HepG2 (cell line): ENCODE data around the gene RNH1. TPM values are rescaled to one million over a fixed set of nuclear protein-coding genes. Genes with fewer than 3 reads are reported as not detected.
A peak's percentile ranks its signal among the peaks of the same experiment; 100 is the strongest.

ENCODE experiments used
- ATF1 ChIP-seq: IDR thresholded peaks from 2 replicates; pipeline ENCODE4 v1.6.1; 2016; ENCODE audit warnings: mild to moderate bottlenecking, control low read depth
- GLI4 ChIP-seq: sonication (generic); formaldehyde crosslinking; IDR thresholded peaks from 2 replicates; pipeline ENCODE4 v1.5.1; 2020; ENCODE audit warnings: missing genetic modification reagents, mild to moderate bottlenecking, moderate library complexity, borderline replicate concordance
- HNF1B ChIP-seq: sonication (generic); formaldehyde crosslinking; IDR thresholded peaks from 2 replicates; pipeline ENCODE4 v1.5.1; 2020; ENCODE audit warnings: mild to moderate bottlenecking, moderate library complexity, missing genetic modification reagents
- PHF20 ChIP-seq: sonication (generic); formaldehyde crosslinking; IDR thresholded peaks from 2 replicates; pipeline ENCODE4 v1.5.0; 2020; ENCODE audit warnings: mild to moderate bottlenecking, missing genetic modification reagents
- POLR2G ChIP-seq: fragments of 200-400 bp; formaldehyde crosslinking; IDR thresholded peaks from 2 replicates; pipeline ENCODE4 v1.6.1; 2018; ENCODE audit warnings: mild to moderate bottlenecking, low read depth, low read length, moderate library complexity
- RAD51 ChIP-seq: fragments of 450-650 bp; IDR thresholded peaks from 2 replicates; pipeline ENCODE4 v1.6.1; 2016; ENCODE audit warnings: borderline replicate concordance
- SCMH1 ChIP-seq: sonication (generic); formaldehyde crosslinking; IDR thresholded peaks from 2 replicates; pipeline ENCODE4 v1.9.0; 2021; ENCODE audit warnings: missing genetic modification reagents, mild to moderate bottlenecking, borderline replicate concordance
- THYN1 ChIP-seq: sonication (generic); formaldehyde crosslinking; IDR thresholded peaks from 2 replicates; pipeline ENCODE4 v1.8.1; 2023; ENCODE audit warnings: low read depth, mild to moderate bottlenecking, moderate library complexity, missing genetic modification reagents, borderline replicate concordance
- YY1 ChIP-seq: IDR thresholded peaks from 2 replicates; pipeline ENCODE4 v1.6.1; 2011; ENCODE audit warnings: low read length, low read depth, moderate library complexity, mild to moderate bottlenecking; ENCODE audit not compliant: insufficient read depth, insufficient replicate concordance
- ZNF143 ChIP-seq: sonication (generic); formaldehyde crosslinking; IDR thresholded peaks from 2 replicates; pipeline ENCODE4 v1.4.0; 2020; ENCODE audit warnings: missing genetic modification reagents
- ZNF441 ChIP-seq: sonication (generic); formaldehyde crosslinking; IDR thresholded peaks from 2 replicates; pipeline ENCODE4 v1.7.0; 2021; ENCODE audit warnings: missing genetic modification reagents, borderline replicate concordance
- ZNF460 ChIP-seq: sonication (generic); formaldehyde crosslinking; IDR thresholded peaks from 2 replicates; pipeline ENCODE4 v1.5.1; 2020; ENCODE audit warnings: missing genetic modification reagents, mild to moderate bottlenecking, borderline replicate concordance
- ZNF768 ChIP-seq: sonication (generic); formaldehyde crosslinking; IDR thresholded peaks from 2 replicates; pipeline ENCODE4 v1.4.0; 2020; ENCODE audit warnings: missing genetic modification reagents
- ZNF770 ChIP-seq: sonication (generic); formaldehyde crosslinking; IDR thresholded peaks from 2 replicates; pipeline ENCODE4 v1.5.0; 2020; ENCODE audit warnings: mild to moderate bottlenecking, missing genetic modification reagents
- ZNF790 ChIP-seq: sonication (generic); formaldehyde crosslinking; IDR thresholded peaks from 2 replicates; pipeline ENCODE4 v1.8.0; 2022; ENCODE audit warnings: missing genetic modification reagents, mild to moderate bottlenecking, borderline replicate concordance
- polyA plus RNA-seq, 8 experiments: library from polyadenylated mRNA; depleted of rRNA in 3 of 8; stranded (reverse) in 7 of 8; unstranded in 1 of 8; fragments of >200 nt; fragmentation: Illumina TruSeq in 4 of 8; extraction: Trizol in 4 of 8; gene quantifications; 2 replicates each; pipeline versions ENCODE4 v1.2.1 to v1.2.3, GENCODE V29; 2011 to 2016; ENCODE audit warnings: low read depth in 4 of 8, missing spikeins in 1 of 8, mixed read lengths in 1 of 8; ENCODE audit not compliant: insufficient read depth in 1 of 8
- total RNA-seq, 5 experiments: library from RNA; depleted of rRNA; stranded (reverse); fragments of >200 nt; fragmentation: Illumina TruSeq; extraction: Trizol; gene quantifications; 2 replicates each; pipeline ENCODE4 v1.2.3, GENCODE V29; 2016; ENCODE audit warnings: low read depth in 1 of 5
- TF ChIP-seq, protein P1 (sequence below): sonication (generic); formaldehyde crosslinking; IDR thresholded peaks from 2 replicates; pipeline ENCODE4 v1.5.0; 2020; ENCODE audit warnings: mild to moderate bottlenecking, missing genetic modification reagents, borderline replicate concordance
- TF ChIP-seq, protein P2 (sequence below): sonication (generic); formaldehyde crosslinking; IDR thresholded peaks from 2 replicates; pipeline ENCODE4 v1.5.0; 2020; ENCODE audit warnings: mild to moderate bottlenecking, low read depth, missing genetic modification reagents, borderline replicate concordance

Gene RNH1
- total and polyA plus RNA-seq, 2 of the 13 experiments (the other 11 are each of a cell fraction or from before 2014, with no cell fraction given) = 36.0 to 74.1 TPM

DNA sequence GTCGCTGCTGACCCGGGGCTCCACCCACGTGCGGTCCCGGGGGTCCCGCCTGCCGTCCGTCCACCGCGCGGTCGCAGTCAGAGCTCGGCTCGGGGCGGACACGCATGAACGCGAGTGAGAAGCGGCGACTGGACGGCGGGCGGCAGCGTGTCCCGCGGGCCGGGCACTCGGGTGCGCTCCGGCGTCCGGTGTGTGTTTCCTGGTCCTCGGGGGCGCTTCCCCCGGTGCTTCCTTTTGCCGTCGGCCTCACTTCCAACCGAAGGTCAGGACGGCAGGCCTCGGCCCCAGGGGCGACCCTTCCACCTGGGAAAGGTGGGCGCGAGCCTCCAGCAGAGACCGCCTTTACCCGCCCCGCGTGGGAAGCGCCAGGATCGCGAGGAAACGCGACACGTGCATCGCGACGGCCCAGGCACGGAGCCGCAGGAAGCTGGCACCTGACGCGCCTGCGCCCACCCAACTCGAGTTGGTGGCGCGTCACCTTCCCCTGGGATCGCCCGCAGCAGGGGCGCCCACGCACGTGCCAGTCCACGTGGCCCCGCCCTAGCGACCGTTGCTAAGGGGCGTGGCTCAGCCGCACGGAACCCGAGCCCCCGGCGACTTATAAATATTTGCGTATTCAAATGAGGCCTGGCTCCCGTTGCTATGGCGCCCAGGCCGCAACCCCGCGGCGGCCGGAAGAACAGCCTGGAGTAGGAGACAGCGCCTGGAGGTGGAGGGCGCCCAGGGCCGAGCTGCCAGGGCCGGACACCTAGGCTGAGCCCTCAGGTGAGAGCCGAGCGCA is 30.0 kb upstream of the RNH1 start, which contains the start of gene LRRC56 (continued):
- TF ChIP-seq, protein P1, sequence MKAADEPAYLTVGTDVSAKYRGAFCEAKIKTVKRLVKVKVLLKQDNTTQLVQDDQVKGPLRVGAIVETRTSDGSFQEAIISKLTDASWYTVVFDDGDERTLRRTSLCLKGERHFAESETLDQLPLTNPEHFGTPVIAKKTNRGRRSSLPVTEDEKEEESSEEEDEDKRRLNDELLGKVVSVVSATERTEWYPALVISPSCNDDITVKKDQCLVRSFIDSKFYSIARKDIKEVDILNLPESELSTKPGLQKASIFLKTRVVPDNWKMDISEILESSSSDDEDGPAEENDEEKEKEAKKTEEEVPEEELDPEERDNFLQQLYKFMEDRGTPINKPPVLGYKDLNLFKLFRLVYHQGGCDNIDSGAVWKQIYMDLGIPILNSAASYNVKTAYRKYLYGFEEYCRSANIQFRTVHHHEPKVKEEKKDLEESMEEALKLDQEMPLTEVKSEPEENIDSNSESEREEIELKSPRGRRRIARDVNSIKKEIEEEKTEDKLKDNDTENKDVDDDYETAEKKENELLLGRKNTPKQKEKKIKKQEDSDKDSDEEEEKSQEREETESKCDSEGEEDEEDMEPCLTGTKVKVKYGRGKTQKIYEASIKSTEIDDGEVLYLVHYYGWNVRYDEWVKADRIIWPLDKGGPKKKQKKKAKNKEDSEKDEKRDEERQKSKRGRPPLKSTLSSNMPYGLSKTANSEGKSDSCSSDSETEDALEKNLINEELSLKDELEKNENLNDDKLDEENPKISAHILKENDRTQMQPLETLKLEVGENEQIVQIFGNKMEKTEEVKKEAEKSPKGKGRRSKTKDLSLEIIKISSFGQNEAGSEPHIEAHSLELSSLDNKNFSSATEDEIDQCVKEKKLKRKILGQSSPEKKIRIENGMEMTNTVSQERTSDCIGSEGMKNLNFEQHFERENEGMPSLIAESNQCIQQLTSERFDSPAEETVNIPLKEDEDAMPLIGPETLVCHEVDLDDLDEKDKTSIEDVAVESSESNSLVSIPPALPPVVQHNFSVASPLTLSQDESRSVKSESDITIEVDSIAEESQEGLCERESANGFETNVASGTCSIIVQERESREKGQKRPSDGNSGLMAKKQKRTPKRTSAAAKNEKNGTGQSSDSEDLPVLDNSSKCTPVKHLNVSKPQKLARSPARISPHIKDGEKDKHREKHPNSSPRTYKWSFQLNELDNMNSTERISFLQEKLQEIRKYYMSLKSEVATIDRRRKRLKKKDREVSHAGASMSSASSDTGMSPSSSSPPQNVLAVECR (CRISPR knock-in tag) = peak; percentile 67; the same call in 1 of the 2 replicates
- TF ChIP-seq YY1 (peak; percentile 32), HNF1B (CRISPR knock-in tag) (0 out of 2 replicates have a peak, but pooled peaks have one; percentile 67), ZNF770 (CRISPR knock-in tag) (no peak), ZNF768 (CRISPR knock-in tag) (0 out of 2 replicates have a peak, but pooled peaks have one; percentile 6), POLR2G (no peak), ZNF790 (CRISPR knock-in tag) (no peak), PHF20 (CRISPR knock-in tag) (no peak), ZNF143 (CRISPR knock-in tag) (no peak), SCMH1 (CRISPR knock-in tag) (no peak), ATF1 (no peak), ZNF441 (CRISPR knock-in tag) (no peak), ZNF460 (CRISPR knock-in tag) (no peak), GLI4 (no peak), RAD51 (no peak), THYN1 (CRISPR knock-in tag) (no peak)
- TF ChIP-seq, protein P2, sequence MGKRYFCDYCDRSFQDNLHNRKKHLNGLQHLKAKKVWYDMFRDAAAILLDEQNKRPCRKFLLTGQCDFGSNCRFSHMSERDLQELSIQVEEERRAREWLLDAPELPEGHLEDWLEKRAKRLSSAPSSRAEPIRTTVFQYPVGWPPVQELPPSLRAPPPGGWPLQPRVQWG (CRISPR knock-in tag) = no peak
